Kasumi-1 (cell line): ENCODE results near the gene EYS.

Experiments
- DNase-seq, 2 experiments: peaks; one replicate each; lab custom pipeline; 2025; lab: John Stamatoyannopoulos, UW

The EYS gene

DNA sequence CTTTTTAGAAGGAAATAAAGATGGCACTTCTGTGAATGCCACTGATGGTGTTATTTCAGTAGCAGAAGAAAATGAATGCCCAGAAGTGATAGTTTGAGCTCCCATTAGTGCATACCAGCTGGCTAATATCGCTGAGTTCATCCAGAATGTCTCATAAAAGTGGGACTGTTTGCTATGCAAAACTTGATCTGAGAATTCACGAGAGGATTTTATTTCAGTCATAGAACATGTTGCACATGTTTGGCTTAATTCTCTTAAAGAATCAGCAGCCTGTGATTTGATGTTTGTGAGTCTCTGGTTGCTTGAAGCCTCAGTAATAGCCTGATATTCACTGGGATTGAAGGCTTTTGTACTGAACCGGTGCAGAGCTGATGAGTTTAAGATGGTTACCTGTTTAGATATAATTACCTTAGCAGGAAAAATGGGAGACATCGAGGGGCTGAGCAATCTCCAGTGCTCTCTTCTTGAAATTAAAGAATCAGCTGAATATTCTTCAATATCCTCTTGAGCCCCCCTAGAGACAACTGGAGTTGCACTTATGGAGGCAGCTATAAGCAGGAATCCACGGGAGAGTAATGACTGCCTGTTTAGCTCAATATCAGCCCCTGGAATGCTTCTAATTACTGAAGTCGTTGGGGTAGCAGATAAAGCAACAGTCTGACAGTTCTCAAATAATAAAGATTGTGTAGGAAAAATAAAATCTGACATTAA, 1115.9 kb downstream of the EYS start:
- DNase-seq, result no peak

DNA sequence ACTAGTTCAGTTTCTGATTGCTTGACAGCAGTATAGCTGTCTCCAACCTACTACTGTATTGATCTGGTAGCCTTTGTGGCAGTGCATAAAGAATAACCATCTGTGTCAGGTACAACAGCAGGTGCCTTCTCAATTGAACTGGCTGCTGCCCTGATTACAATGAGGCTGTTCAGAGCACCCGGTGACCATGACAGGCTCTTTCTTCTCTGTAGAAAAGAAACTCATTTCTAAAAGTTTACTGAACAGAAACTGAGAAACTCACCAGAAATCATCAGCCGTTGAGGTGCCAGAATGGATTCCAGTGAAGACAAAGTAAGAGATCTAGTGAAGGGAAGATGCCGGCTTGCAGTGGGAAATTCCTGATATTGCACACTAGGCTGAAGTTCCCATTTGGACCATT, 1117.1 kb downstream of the EYS start:
- DNase-seq, result no peak

DNA sequence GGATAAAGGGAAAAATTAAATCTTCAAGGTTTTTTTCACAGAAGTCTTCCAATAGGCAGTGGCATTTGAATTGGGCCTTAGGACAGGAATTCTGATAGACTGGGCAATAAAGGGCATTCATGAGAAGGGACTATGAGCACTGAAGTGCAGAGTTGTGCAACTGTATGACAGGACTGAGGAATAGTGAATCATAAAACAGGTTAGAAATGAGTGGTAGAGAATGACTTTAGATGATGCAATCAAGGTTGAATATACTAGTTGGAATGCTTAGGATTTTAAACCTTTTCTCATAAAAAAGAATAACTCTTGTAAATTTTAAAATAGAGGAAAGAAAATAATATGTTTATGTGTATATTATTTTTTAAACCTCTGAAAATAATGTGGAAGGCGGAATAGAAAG, 1126.7 kb downstream of the EYS start:
- no peak for DNase-seq

DNA sequence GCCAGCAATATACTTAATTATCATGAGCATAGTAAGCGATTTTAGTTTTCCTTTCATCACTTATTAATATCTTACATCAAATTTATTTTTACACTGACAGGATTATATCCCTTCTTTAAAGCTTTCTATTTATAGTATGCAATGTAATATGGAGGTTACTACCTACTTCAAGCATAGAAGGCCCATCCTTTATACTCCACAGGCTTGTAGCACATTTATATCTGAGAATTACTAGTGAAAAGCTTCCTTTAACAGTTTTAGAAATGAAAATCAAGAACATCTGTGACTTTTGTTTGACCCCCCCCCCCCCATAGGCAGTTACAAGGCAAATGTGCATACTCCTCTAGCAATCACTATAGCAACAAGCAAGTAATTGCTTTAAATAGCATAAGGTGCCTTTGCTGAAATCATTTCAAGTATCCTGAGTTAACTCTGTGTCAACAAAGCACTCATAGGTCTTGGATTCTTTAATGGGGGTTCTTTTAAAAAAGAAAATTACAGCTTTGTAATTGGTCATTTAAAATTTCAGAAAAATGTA, 1153.7 kb downstream of the EYS start:
- DNase-seq, result no peak

DNA sequence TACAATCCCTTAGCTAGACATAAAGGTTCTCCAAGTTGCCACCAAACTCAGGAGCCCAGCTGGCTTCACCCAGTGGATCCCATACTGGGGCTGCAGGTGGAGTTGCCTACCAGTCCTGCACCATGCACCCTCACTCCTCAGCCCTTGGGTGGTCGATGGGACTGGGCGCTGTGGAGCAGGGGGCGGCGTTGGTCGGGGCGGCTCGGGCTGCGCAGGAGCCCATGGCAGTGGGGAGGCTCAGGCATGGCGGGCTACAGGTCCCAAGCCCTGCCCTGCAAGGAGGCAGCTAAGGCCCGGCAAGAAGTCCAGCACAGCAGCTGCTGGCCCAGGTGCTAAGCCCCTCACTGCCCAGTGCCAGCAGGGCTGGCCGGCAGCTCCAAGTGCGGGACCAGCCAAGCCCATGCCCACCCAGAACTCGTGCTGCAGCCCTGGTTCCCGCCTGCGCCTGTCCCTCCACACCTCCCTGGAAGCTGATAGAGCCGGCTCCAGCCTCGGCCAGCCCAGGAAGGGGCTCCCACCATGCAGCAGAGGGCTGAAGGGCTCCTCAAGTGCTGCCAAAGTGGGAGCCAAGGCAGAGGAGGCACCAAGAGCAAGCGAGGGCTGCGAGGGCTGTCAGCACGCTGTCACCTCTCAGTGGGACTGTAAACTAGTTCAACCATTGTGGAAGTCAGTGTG, 1159.3 kb downstream of the EYS start:
- no peak for DNase-seq

DNA sequence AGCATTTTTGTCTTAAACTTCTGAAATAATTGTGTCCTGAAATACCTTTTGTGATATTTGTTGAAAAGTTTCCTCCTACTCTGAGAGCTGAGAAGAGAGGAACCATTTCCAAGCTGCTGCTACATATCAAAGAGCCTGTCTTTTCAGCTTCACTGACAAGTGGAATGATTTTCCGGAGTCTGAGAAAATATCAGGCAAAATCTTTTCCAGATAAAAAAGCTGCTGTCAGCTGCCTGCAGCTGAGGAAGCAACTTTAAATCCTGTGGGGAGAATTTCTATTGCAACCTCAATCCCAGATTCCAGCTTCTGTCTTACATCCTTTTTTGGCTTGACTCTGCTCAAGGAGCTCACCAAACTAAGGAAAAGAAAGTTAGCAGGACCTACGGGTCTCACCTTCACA, 1167.1 kb downstream of the EYS start:
- no peak for DNase-seq

DNA sequence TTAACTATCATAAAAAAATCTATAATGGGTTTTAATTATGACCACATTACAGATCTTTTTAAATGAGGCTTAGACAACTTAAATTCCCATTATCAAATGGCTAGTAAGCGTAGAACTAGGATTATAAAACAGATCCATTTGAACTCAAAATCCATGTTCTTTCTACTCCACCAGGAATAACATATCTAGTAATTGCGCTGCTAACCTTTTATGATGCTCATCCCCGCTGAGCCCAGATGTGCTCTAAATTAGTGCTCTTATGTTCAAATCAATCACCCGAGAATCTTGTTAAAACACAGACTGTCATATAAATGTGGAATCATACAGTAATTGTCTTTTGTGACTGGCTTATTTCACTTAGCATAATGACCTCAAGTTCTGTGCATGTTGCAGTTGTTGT, 1168.3 kb downstream of the EYS start:
- no peak for DNase-seq

DNA sequence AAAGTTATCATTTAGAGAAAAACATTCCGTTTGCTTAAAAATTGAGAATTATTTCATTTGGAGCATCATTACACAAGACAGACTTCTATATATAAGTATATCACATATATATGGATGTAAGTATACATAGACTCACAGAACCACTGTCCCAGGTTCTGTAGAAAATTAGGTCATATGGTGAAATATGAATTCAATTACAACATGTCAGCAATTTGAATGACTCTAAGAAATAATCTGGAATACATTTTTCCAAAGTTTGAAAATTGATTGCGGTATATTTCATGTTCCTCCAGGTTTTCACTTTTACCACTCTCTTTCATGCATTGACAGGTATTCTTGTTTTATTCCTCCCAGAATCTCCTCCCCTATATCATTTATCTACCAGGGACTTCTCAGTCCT, 1179.1 kb downstream of the EYS start:
- DNase-seq, result no peak

DNA sequence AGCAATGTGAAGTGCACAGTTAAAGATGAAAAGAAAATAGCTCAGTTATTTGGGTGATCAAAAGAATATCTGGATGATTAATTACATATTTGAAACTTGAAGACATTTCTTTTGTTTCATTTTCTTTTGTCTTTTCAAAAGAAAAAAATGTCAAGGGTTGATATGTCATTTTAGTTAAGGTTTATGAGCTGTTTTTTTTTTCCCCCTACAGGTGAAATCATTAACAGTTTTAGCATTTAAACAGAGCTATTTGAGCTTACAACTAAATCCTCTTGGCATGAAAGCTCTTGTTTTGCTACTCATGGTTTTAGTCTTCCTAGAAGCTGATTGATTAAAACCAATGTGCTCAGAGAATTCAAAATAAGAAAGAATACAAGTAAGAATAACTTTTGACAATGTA, 1184.2 kb downstream of the EYS start:
- DNase-seq, result no peak

DNA sequence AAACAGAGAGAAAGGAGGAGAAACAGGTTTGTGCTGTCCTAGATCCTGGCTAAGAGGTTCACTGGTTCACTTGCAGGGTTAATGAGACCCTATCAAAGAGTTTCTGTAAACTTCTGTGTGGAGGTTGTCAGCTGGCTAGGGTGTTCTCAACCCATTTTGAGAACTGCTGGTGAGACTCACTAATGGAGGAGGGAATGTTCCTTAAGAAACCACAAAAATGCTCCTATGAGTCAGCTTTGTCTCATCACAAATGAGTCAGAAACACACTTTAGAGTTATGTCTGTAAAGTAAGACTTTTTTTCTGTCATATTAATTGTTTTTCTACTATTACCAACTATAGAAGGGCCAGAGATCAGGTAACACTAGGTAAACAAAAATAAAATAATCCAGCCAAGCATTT, 1187.0 kb downstream of the EYS start:
- peak; percentile 71 for DNase-seq

DNA sequence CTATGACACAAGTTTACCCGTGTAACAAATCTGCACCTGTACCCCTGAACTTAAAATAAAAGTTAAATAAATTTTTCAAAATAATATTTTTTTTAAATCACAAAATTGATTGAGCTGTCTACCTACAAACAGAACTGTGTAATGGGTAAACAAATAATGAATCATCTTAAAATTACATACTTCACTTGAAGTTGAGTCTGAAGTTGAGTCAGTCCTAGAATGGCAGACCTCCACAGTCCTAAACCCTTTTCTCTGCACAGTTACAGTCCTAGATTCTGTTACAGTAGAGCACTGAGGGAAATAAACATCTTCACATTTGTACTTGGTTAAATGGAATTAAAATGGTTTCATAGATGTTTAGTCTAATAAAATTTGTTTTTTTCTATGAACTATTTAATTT, 1190.6 kb downstream of the EYS start:
- no peak for DNase-seq

DNA sequence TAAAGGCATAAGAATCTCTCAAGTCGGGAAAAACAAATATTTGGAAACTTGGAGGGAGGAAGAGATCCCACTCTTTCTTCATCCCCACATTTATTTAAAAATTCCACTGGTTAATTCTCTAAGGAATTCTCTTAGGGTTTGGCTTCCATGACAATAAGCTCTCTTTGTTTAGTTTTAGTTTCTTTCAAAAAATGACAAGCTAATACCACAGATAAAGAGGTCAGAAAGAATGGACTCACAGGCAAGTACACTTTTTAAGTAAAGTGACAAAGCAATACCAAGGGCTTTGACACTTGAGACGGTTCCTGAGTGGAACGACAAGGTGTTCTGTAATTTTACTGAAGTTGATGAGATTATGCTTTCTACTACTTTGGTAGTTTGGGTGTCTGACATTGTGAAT, 1199.4 kb downstream of the EYS start:
- DNase-seq, result no peak

DNA sequence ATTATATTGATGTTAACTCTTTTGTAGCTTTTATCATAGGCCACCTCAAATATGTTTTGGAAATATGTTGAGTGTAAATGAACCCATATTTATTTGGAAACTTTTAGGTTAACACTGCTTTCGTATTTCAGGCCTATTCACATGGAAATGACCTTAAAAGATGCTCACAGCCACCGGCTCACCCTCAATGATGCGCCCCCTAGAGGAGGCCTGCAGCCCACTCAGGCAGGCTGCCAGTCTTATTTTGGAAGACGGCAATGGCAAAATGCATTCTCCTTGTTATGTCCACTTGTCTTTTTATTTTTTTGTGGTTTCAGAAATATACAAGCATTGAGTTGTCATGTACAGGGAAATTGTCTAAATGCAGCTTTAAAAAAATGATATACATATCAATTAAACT, 1201.7 kb downstream of the EYS start:
- DNase-seq, result peak in 1 of 2 experiments; percentile 11

DNA sequence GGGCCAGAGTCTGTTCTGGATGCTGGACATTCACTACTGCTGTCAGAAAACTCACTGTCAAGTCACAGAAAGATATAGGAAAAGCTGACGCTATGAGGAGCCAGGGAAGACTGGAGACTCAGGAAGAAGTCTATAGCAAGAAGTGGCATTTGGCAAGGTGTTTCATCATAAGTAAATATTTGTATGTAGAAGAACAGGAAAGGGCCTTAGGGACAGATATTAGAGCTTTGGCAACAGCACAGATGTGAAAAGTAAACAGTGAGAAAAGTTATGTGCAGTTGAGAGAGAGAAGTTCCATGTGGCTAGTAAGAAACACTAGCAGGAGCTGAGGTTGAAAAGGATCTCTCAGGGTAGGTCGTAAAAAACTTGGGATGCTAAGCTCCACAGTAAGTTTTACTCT, 1202.5 kb downstream of the EYS start:
- no peak for DNase-seq

DNA sequence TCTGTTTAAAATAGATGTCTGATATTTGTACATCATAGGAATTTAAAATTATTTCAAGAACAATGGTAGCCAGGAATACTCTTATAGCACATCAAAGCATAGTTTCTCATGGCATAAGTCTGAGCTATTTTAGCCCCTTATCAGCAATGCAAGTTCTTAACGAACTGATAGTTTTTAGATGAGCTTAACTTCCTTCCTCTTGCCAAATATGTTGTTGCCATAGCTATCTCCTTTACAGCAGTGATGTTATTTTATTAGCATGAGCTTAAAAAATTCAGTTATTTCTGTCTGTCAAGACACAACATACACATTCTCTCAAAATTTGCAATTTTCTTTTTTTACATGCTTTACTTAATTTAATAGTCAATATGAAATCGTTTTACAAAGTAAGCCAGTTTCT, 1204.2 kb downstream of the EYS start:
- peak; percentile 10 to 27 for DNase-seq

DNA sequence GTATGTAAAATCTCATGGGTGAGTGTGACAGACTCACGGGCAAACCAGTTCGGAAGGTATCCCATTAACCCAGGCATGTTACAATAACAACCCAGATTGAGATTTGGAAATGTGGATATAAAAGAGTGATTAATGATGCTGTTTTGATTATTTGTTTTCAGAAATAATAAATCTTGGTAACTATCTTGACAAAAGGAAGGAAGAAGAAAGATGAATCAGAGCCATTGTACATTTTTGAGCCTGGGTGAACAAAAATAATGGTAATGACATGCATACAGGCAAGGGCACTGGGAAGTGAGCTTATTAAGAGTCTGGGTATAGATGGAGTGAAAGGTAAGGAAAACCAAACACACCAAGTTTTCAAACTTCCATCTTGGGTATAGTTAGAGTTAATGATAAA, 1209.4 kb downstream of the EYS start:
- no peak for DNase-seq

DNA sequence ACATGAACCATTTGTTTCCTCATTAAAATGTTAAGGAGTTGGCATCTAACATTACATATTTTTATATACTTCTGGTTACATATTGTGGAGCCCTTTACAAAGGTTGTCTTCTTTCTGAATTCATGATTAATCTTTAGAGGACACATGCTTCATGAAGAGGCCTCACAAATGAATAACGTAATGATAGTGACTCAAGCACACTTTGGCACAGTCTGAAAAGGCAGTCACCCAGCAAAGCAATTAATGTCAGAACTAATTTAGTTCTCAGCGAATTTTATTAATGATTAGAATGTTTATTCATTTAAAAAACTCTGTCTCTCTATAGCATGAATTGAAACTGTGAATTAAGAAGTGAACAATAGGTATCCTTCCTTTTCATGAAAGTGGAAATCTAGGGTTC, 1217.3 kb downstream of the EYS start:
- no peak for DNase-seq

DNA sequence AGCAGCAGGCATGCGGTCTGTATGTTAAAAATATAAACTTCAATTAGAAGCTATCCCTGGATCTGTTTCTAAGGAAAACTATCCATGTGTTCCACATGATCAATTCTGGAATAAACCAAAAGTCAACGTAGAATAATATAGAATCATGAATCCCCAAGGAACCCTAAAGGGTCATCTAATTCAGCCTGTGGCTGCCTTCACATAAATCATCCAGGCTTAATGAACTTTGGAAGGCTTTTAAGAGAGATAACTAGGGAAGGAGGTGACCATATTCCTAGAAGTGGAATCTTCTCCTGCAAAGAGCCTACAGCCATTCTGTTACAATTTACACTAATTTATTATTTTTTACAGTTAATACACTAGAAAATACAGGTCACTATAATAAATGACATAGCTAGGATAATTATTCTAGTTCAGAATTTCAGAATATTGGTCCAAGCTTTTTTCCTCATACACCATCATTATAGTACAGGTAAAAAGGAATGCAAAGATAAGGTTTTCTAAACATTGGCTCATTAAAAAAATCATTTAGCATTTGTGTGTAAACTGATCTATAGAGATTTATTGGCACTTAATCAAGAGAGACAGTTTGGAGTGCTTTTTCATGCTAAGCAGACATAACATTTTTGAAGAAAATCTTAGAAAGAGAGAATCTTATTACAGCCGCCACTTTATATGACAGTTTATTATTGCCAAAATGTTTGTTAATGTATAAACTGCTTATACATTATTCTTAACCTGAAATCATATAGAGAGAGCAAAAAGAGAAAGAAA, 1220.3 kb downstream of the EYS start:
- no peak for DNase-seq

DNA sequence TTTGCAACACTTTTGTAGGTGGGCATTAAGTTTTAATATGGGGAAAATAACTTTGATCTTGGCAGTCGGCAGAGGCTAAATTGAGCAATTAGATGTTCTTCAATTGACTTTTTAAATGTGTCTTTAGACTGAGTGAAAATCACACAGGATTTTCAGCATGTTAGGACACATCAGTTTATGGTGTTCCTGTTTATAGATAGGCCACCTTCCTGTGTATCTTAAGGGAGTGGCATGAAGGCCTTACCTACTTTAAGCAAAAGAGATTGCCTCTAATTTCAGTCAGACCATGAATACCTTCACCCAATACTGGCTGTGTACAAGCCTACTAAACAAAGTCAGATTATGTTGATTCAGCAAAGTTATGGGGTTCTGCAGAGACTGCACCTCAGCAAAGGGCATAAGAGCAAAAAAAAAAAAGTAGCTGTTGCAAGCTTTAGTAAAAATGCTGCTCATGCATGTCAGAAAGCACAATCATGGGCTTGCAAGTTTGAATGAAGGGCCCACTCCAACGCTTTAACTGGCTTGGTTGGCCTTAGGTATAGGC, 1223.0 kb downstream of the EYS start:
- no peak for DNase-seq

DNA sequence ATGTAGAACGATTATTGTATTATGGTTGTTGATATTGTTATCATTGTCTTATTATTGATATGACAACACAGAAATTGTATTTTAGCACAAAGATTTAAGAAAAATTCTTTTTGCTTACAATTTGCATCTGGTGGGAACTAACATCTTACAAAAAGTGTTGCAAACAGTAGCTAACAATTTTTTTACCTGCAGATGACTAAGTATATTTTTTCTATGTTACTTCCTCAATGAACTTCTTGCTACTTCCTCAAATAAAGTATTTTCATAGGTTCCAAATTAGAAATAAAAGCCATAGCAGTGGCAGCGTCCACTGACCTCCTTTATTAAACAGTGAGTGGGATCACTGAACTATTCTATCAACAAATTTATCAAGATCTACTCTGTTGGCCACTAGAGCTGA, 1224.4 kb downstream of the EYS start:
- peak; percentile 13 to 36 for DNase-seq

DNA sequence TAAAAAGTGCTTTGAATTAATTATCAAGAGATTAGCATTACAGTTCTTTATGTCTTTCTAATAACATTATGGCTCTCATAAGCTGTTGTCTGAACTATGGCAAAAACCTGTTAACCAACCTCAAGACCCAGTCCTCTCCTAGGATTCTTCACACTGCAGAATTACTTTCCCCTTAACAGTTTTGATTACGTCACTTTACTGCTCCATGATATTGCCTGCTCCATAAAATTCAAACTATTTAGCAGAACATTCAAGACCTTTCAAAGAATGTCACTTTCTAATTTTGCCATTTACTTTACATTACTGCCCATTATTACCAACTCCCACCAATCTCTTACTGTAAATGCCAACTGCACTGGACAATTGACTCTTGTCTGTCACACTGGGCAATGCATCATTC, 1227.9 kb downstream of the EYS start:
- no peak for DNase-seq

DNA sequence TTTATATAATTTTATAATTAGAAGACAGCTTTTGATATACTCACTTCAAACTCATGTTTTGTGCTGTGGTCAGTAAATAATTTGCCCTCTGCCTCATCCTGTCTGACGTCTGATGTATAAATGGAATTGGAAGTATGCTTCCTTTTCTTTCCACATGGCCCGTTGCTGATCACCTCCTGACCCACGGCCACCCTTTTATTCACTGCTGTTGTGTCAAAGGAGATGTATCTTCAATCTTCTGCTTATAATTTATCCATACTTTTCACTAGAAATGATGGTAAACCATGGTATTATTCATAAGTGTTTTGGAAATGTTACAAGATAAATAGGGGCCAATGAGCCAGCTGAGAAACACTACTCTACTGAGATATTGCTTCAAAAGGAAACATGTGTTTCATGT, 1229.6 kb downstream of the EYS start:
- DNase-seq, result no peak

DNA sequence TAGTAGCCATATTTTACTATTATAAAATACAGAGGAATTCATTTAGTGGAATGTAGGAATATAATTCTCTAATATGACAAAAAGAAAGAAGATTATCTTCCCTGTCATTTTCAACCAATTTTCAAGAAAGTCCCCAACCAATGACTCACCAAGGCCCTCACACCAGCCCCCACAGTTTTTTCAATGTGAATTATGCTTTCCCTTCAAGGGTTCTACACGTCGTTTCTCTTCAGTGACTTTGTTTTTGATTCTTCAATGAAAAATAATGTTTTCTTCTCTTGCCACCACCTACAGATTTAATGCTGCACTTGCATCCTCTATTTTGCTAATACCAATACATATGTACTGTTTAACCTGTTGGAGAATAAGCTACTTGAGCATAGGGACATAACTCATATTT, 1230.1 kb downstream of the EYS start:
- no peak for DNase-seq
